ENCODE results near the gene PSMB7. TPM values are rescaled to one million over a fixed set of nuclear protein-coding genes. Genes with fewer than 3 reads are reported as not detected.

PSMB7 gene
- total RNA-seq, 2 experiments from 2014 or later: 164 to 186 TPM

GRCh38 chr9:124384846-124385245, 30.4 kb downstream of the PSMB7 start:
- no peak overlapping the region for H3K4me2 ChIP-seq (ENCODE audit: low read length)
- BruUV-seq (replicated peaks): no TSS peak

GRCh38 chr9:124384210-124384609, 31.0 kb downstream of the PSMB7 start:
- BruUV-seq (replicated peaks): no TSS peak
- POLR2A ChIA-PET: interaction anchor here (1.5 kb wide), 1 partner anchor 23 kb away, joined by 3 read pairs; no protein-coding TSS in a partner anchor
- intact Hi-C loops (cut with micrococcal nuclease; ENCODE audit: unreplicated experiment): no loop called here

More at GRCh38 chr9:124384846-124385245, 30.4 kb downstream of the PSMB7 start:
- Histone ChIP-seq H3K27ac (ENCODE audit: low read depth, low read length, poor library complexity, severe bottlenecking) (no peak overlapping the region), H3K79me2 (ENCODE audit: insufficient read depth, low read depth, low read length) (peaks cover 38% of the 10 kb centered on the region; the same call in 1 of the 2 replicates), H4K20me1 (ENCODE audit: insufficient read depth, low read length) (peaks cover 10% of the 10 kb centered on the region; the same call in 1 of the 2 replicates), H3K36me3 (ENCODE audit: insufficient read depth, low read length) (peaks cover 54% of the 10 kb centered on the region), H3K4me1 (ENCODE audit: insufficient read depth, low read length, poor library complexity, severe bottlenecking) (peaks cover 5% of the 10 kb centered on the region), H2AFZ (ENCODE audit: low read length) (no peak overlapping the region), H3K9me3 (ENCODE audit: low read length) (no peaks in the 10 kb centered on the region), H3K4me3 (ENCODE audit: low read depth, low read length, poor library complexity, severe bottlenecking) (no peak overlapping the region), H3K9me2 (ENCODE audit: insufficient read depth, low read length) (no peaks in the 10 kb centered on the region)
- intact Hi-C loops (cut with micrococcal nuclease; ENCODE audit: unreplicated experiment): no loop called here
- TF ChIP-seq CTCF (conservative IDR thresholded peaks at IDR 0.05; ENCODE audit: low read length) (no peak), EZH2phosphoT487 (IDR thresholded peaks at IDR 0.05; ENCODE audit: borderline replicate concordance, low read depth, low read length) (no peak)
- ChIA-PET CTCF (ENCODE audit: unreplicated experiment) (no interaction called here), POLR2A (interaction anchor here (1.0 kb wide), 1 partner anchor 22 kb away, joined by 3 read pairs; no protein-coding TSS in a partner anchor)
- DNase-seq (ENCODE audit: low spot score): no peak

More at GRCh38 chr9:124384210-124384609, 31.0 kb downstream of the PSMB7 start:
- TF ChIP-seq EZH2phosphoT487 (IDR thresholded peaks at IDR 0.05; ENCODE audit: borderline replicate concordance, low read depth, low read length) (no peak), CTCF (conservative IDR thresholded peaks at IDR 0.05; ENCODE audit: low read length) (no peak)
- Histone ChIP-seq H3K27ac (ENCODE audit: low read depth, low read length, poor library complexity, severe bottlenecking) (no peak overlapping the region), H2AFZ (ENCODE audit: low read length) (no peak overlapping the region), H4K20me1 (ENCODE audit: insufficient read depth, low read length) (peaks cover 10% of the 10 kb centered on the region; the same call in 1 of the 2 replicates), H3K4me2 (ENCODE audit: low read length) (no peak overlapping the region), H3K79me2 (ENCODE audit: insufficient read depth, low read depth, low read length) (peaks cover 35% of the 10 kb centered on the region; the same call in 1 of the 2 replicates), H3K4me1 (ENCODE audit: insufficient read depth, low read length, poor library complexity, severe bottlenecking) (peaks cover 5% of the 10 kb centered on the region), H3K9me3 (ENCODE audit: low read length) (no peaks in the 10 kb centered on the region), H3K36me3 (ENCODE audit: insufficient read depth, low read length) (peaks cover 60% of the 10 kb centered on the region), H3K4me3 (ENCODE audit: low read depth, low read length, poor library complexity, severe bottlenecking) (no peak overlapping the region), H3K9me2 (ENCODE audit: insufficient read depth, low read length) (no peaks in the 10 kb centered on the region)
- CTCF ChIA-PET (ENCODE audit: unreplicated experiment): no interaction called here
- no peak for DNase-seq (ENCODE audit: low spot score)
